Measurements from ENCODE around the gene ADGRF3.
"Not testable (repeated sequence)": the region's sequence is repeated elsewhere in the genome, so short reads cannot be mapped to it uniquely, and the experiment has no call there.

Gene ADGRF3

GRCh38 chr2:26314243-26314642, 32.3 kb downstream of the ADGRF3 start:
- no peak for DNase-seq

- no peak for DNase-seq
Observed at GRCh38 chr2:26313446-26313845, 33.1 kb downstream of the ADGRF3 start.

GRCh38 chr2:26312471-26312870, 34.1 kb downstream of the ADGRF3 start:
- DNase-seq: no peak

DNA sequence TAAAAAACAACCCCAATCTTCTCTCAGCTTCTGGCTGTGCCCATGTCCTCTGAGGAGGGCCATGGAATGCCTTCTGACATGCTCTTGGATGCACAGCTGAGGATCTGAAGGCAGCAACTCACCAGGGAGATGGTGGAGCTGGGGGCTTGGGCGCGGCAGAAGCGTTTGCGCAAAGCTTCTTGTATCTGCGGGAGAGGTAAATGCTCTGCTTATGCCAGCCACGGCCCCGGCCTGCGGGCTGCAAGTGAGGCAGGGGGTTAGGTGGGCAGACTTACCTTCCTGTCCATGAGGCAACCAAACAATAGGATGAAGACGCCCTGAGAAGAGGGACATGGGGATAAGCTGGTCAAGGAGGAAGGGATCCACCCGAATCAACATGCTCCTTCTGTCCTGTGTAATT, 36.7 kb downstream of the ADGRF3 start:
- DNase-seq: no peak

- DNase-seq: no peak
Observed at GRCh38 chr2:26305540-26305939, 41.0 kb downstream of the ADGRF3 start.

DNA sequence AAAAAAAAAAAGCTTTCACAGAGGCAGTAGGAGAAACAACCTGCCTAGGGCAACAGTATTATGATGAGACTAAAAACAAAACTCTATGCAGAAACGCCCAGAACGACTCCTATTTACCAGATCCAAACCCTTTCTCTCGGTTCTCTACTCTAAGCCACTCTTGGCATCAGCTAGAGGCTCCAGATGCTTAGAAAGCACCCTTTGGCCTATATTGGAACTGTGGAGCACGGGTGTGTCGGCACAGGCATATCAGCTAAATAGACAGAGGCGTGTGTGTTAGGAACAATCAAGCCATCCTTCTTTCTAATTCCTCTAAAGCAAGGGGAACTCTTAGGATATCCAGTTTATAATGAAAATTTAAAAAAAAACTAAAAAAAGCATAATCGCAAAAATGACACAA, 41.5 kb downstream of the ADGRF3 start:
- DNase-seq: not testable (repeated sequence)

- no peak for DNase-seq
Observed at GRCh38 chr2:26302846-26303245, 43.7 kb downstream of the ADGRF3 start.

DNA sequence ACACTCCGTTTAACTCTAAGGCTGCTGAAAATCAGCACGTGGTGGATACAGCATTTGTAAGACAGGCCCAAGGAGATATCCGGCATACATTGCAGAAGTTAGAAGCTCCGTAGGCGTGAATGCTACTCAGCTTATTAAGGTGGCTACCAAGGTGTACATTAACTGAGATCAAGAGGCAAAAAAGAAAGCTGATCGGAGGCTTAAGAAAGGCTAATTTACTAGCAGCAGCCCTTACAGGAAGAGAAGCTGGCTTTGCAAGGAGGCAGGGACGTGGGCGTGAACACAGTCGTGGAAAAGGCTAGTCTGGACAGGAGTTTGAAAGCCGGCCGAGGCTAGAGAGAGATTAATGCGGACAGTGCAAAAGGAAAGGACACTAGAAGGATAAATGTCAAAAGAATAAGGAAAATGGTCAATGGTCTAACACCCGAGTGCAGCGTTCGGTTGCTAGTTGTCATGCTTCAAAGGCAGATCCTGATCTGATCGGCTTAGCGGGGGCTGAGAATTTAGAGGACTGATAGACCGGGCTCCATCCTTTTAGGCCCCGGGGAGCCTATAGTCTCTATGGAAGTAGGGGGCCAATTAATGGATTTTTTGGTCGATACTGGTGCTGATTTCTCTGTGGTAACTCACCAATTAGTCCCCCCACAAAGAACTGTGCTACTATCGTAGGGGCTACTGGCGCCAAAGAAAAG, 46.2 kb downstream of the ADGRF3 start:
- DNase-seq: peak; percentile 33 to 65 (median 59)

- DNase-seq: peak; percentile 8 to 51 (median 36)
Observed at GRCh38 chr2:26299471-26300101, 47.0 kb downstream of the ADGRF3 start.

- DNase-seq: peak; percentile 40 to 56 (median 52)
Observed at GRCh38 chr2:26298638-26299393, 47.8 kb downstream of the ADGRF3 start.

DNA sequence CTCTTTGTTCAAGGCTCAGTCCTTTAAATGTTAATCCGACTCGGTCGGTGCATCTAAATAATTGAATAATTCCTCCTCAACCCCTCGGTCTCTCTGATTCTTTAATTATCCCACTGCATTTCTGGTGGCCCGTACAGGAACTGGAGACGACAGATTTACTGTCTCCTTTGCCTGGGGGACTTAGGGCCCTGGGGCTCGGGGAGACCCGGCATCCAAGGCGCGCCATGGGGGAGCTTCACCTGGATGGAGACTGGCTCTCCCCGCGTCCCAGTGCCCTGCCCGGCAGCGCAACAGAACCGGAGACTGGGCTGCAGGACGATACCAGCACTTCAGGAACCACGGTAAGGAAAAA, 48.3 kb downstream of the ADGRF3 start:
- DNase-seq: peak in 1 of 4 experiments; percentile 7

GRCh38 chr2:26297061-26297460, 49.5 kb downstream of the ADGRF3 start:
- DNase-seq: no peak

DNA sequence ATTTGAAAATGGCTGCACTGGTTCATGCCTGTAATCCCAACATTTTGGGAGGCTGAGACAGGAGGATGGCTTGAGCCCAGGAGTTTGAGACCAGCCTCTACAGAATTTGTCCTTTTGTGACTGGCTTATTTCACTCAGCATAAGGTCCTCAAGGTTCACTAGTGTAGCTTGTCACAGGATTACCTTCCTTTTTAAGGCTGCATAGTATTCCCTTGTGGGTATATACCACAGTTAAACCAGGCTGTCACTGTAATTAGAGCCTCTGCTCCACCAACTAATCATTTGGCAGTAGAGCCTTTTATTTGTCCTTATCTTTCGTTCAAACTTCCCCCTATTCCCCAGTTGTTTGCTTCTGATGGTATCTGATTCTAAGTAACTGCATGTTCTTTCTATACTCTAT, 51.1 kb downstream of the ADGRF3 start:
- DNase-seq: no peak

DNA sequence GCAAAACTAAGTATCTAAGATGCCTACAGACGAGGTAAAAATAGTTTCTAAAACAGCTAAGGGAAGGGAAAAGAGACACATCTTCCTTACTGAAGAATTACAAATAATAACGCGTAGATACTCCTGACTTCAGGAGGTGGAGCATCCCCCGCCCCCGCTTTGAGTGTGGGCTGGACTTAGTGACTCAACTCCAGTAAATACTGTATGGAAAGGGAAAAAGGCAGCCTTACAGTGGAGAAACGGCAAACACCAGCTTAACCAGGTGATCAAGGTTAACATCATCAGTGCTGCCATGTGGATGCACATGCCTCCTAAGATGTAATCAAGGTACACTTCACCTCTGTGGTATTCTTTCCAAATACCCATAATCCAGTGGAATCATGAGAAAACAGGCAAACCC, 53.9 kb downstream of the ADGRF3 start:
- peak; percentile 53 to 84 (median 60) for DNase-seq

DNA sequence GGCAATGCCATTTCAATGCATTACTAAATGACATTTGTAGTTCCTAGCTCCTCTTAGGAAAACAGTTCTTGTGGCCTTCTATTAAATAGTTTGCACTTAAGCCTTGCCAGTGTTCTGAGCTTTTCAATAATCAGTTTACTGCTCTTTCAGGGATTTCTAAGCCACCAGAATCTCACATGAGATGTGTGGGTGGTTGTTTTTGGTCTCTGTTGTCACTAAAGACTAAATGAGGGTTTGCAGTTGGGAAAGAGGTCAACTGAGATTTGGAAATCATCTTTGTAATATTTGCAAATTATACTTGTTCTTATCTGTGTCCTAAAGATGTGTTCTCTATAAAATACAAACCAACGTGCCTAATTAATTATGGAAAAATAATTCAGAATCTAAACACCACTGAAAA, 56.6 kb downstream of the ADGRF3 start:
- DNase-seq: peak; percentile 52 to 83 (median 74)

- no peak for DNase-seq
Observed at GRCh38 chr2:26285931-26286330, 60.7 kb downstream of the ADGRF3 start.

GRCh38 chr2:26284132-26284531, 62.5 kb downstream of the ADGRF3 start:
- DNase-seq: no peak

- DNase-seq: no peak
Observed at GRCh38 chr2:26283606-26284005, 63.0 kb downstream of the ADGRF3 start.

- DNase-seq: no peak
Observed at GRCh38 chr2:26281226-26281625, 65.4 kb downstream of the ADGRF3 start.

GRCh38 chr2:26279886-26280285, 66.7 kb downstream of the ADGRF3 start:
- DNase-seq: no peak

- DNase-seq: no peak
Observed at GRCh38 chr2:26276484-26277227, 69.9 kb downstream of the ADGRF3 start.

GRCh38 chr2:26274058-26274613, 72.5 kb downstream of the ADGRF3 start:
- DNase-seq: peak; percentile 62 to 80 (median 72)

- DNase-seq: peak; percentile 8 to 56 (median 34)
Observed at GRCh38 chr2:26273501-26273900, 73.1 kb downstream of the ADGRF3 start.

Measured in suppressor macrophage (primary cell).